ENCODE results near the gene GHSR. TPM values are rescaled to one million over a fixed set of nuclear protein-coding genes. Genes with fewer than 3 reads are reported as not detected.

GHSR gene
- total and polyA plus RNA-seq, 5 donors from 2014 or later, result not detected

- H3K27ac ChIP-seq (ENCODE audit: insufficient read depth, low read length, poor library complexity, severe bottlenecking), result no peak overlapping the region
- peaks cover 13% of the 10 kb centered on the region for H3K4me1 ChIP-seq (ENCODE audit: control insufficient read depth, insufficient read depth, low read length, poor library complexity, severe bottlenecking)
- DNase-seq, result peak in 1 of 3 donors; percentile 7
- Mint-ChIP-seq H3K9me3 (peaks cover 0 to 10% (median 2%) of the 10 kb centered on the region in 7 donors), H3K27ac (no peak overlapping the region), H3K27me3 (peaks cover 88% of the 10 kb centered on the region), H3K36me3 (no peaks in the 10 kb centered on the region), H3K4me3 (peak overlapping the region in 2 of 4 donors; percentile 10 to 75), H3K4me1 (peaks cover 14 to 33% (median 24%) of the 10 kb centered on the region in 4 donors)
- no peak for ATAC-seq (ENCODE audit: low read depth in 2 of 2)
- H3K9me3 ChIP-seq (ENCODE audit: control insufficient read depth in 2 of 2, low read length in 2 of 2), result no peaks in the 10 kb centered on the region
- no peak overlapping the region for H3K4me3 ChIP-seq (ENCODE audit: low read depth, low read length)
- no peaks in the 10 kb centered on the region for H3K36me3 ChIP-seq (ENCODE audit: control insufficient read depth, insufficient read depth, low read length)
- H3K27me3 ChIP-seq (ENCODE audit: control insufficient read depth, insufficient read depth, low read length), result peaks cover 62% of the 10 kb centered on the region
Measured at GRCh38 chr3:172449466-172450149, 1.4 kb upstream of the GHSR start.

GRCh38 chr3:172448661-172449465 lies 607 bp upstream of the GHSR start:
- H3K27ac ChIP-seq (ENCODE audit: insufficient read depth, low read length, poor library complexity, severe bottlenecking), result no peak overlapping the region
- peaks cover 83% of the 10 kb centered on the region for H3K27me3 Mint-ChIP-seq
- no peak overlapping the region for H3K4me3 ChIP-seq (ENCODE audit: low read depth, low read length)
- no peak overlapping the region for H3K27ac Mint-ChIP-seq
- H3K4me1 Mint-ChIP-seq, result peaks cover 14 to 33% (median 24%) of the 10 kb centered on the region in 4 donors
- H3K9me3 ChIP-seq (ENCODE audit: control insufficient read depth in 2 of 2, low read length in 2 of 2), result no peaks in the 10 kb centered on the region
- DNase-seq (peak in 1 of 3 donors; percentile 1), ATAC-seq (ENCODE audit: low read depth in 2 of 2) (no peak)
- H3K27me3 ChIP-seq (ENCODE audit: control insufficient read depth, insufficient read depth, low read length), result peaks cover 60% of the 10 kb centered on the region
- no peaks in the 10 kb centered on the region for H3K36me3 ChIP-seq (ENCODE audit: control insufficient read depth, insufficient read depth, low read length)
- H3K4me3 Mint-ChIP-seq, result peak overlapping the region in 3 of 4 donors; percentile 4 to 75 (median 58)
- H3K4me1 ChIP-seq (ENCODE audit: control insufficient read depth, insufficient read depth, low read length, poor library complexity, severe bottlenecking), result peaks cover 13% of the 10 kb centered on the region
- H3K9me3 Mint-ChIP-seq, result peaks cover 0 to 10% (median 2%) of the 10 kb centered on the region in 7 donors
- no peaks in the 10 kb centered on the region for H3K36me3 Mint-ChIP-seq

GRCh38 chr3:172446198-172446597 lies 2.1 kb downstream of the GHSR start:
- no peak overlapping the region for H3K4me3 Mint-ChIP-seq
- Histone ChIP-seq H3K36me3 (ENCODE audit: control insufficient read depth, insufficient read depth, low read length) (no peaks in the 10 kb centered on the region), H3K9me3 (ENCODE audit: control insufficient read depth in 2 of 2, low read length in 2 of 2) (no peaks in the 10 kb centered on the region), H3K27me3 (ENCODE audit: control insufficient read depth, insufficient read depth, low read length) (peaks cover 57% of the 10 kb centered on the region), H3K4me1 (ENCODE audit: control insufficient read depth, insufficient read depth, low read length, poor library complexity, severe bottlenecking) (peaks cover 13% of the 10 kb centered on the region), H3K4me3 (ENCODE audit: low read depth, low read length) (no peak overlapping the region), H3K27ac (ENCODE audit: insufficient read depth, low read length, poor library complexity, severe bottlenecking) (no peak overlapping the region)
- H3K9me3 Mint-ChIP-seq, result peaks cover 0 to 10% (median 2%) of the 10 kb centered on the region in 7 donors
- peaks cover 84% of the 10 kb centered on the region for H3K27me3 Mint-ChIP-seq
- H3K27ac Mint-ChIP-seq, result no peak overlapping the region
- no peaks in the 10 kb centered on the region for H3K36me3 Mint-ChIP-seq
- ATAC-seq (ENCODE audit: low read depth in 2 of 2) (no peak), DNase-seq (no peak)
- peaks cover 14 to 33% (median 24%) of the 10 kb centered on the region in 4 donors for H3K4me1 Mint-ChIP-seq

- Histone ChIP-seq H3K36me3 (ENCODE audit: control insufficient read depth, insufficient read depth, low read length) (no peaks in the 10 kb centered on the region), H3K27ac (ENCODE audit: insufficient read depth, low read length, poor library complexity, severe bottlenecking) (no peak overlapping the region), H3K27me3 (ENCODE audit: control insufficient read depth, insufficient read depth, low read length) (peaks cover 53% of the 10 kb centered on the region), H3K4me3 (ENCODE audit: low read depth, low read length) (no peak overlapping the region), H3K9me3 (ENCODE audit: control insufficient read depth in 2 of 2, low read length in 2 of 2) (no peaks in the 10 kb centered on the region), H3K4me1 (ENCODE audit: control insufficient read depth, insufficient read depth, low read length, poor library complexity, severe bottlenecking) (peaks cover 13% of the 10 kb centered on the region)
- DNase-seq (no peak), ATAC-seq (ENCODE audit: low read depth in 2 of 2) (no peak)
- Mint-ChIP-seq H3K4me1 (peaks cover 14 to 29% (median 22%) of the 10 kb centered on the region in 4 donors), H3K27ac (no peak overlapping the region), H3K27me3 (peaks cover 79% of the 10 kb centered on the region), H3K4me3 (no peak overlapping the region), H3K36me3 (no peaks in the 10 kb centered on the region), H3K9me3 (peaks cover 0 to 10% (median 2%) of the 10 kb centered on the region in 7 donors)
Measured at GRCh38 chr3:172444821-172445220, 3.4 kb downstream of the GHSR start.

GRCh38 chr3:172442606-172443005 lies 5.7 kb downstream of the GHSR start:
- no peak for ATAC-seq (ENCODE audit: low read depth in 2 of 2)
- H3K4me1 Mint-ChIP-seq, result peaks cover 5 to 9% (median 7%) of the 10 kb centered on the region in 4 donors

GRCh38 chr3:172441581-172441980 lies 6.7 kb downstream of the GHSR start:
- Histone ChIP-seq H3K36me3 (ENCODE audit: control insufficient read depth, insufficient read depth, low read length) (no peaks in the 10 kb centered on the region), H3K4me1 (ENCODE audit: control insufficient read depth, insufficient read depth, low read length, poor library complexity, severe bottlenecking) (no peaks in the 10 kb centered on the region), H3K27ac (ENCODE audit: insufficient read depth, low read length, poor library complexity, severe bottlenecking) (no peak overlapping the region), H3K27me3 (ENCODE audit: control insufficient read depth, insufficient read depth, low read length) (peaks cover 40% of the 10 kb centered on the region), H3K9me3 (ENCODE audit: control insufficient read depth in 2 of 2, low read length in 2 of 2) (no peaks in the 10 kb centered on the region), H3K4me3 (ENCODE audit: low read depth, low read length) (no peak overlapping the region)
- DNase-seq (no peak), ATAC-seq (ENCODE audit: low read depth in 2 of 2) (no peak)
- Mint-ChIP-seq H3K4me3 (no peak overlapping the region), H3K27ac (no peak overlapping the region), H3K27me3 (peaks cover 73% of the 10 kb centered on the region), H3K36me3 (no peaks in the 10 kb centered on the region), H3K9me3 (peaks cover 0 to 5% (median 0%) of the 10 kb centered on the region in 7 donors), H3K4me1 (no peaks in the 10 kb centered on the region)

More at GRCh38 chr3:172442606-172443005, 5.7 kb downstream of the GHSR start:
- Histone ChIP-seq H3K9me3 (ENCODE audit: control insufficient read depth in 2 of 2, low read length in 2 of 2) (no peaks in the 10 kb centered on the region), H3K36me3 (ENCODE audit: control insufficient read depth, insufficient read depth, low read length) (no peaks in the 10 kb centered on the region), H3K27ac (ENCODE audit: insufficient read depth, low read length, poor library complexity, severe bottlenecking) (no peak overlapping the region), H3K4me3 (ENCODE audit: low read depth, low read length) (no peak overlapping the region), H3K4me1 (ENCODE audit: control insufficient read depth, insufficient read depth, low read length, poor library complexity, severe bottlenecking) (no peaks in the 10 kb centered on the region), H3K27me3 (ENCODE audit: control insufficient read depth, insufficient read depth, low read length) (peaks cover 50% of the 10 kb centered on the region)
- H3K36me3 Mint-ChIP-seq, result no peaks in the 10 kb centered on the region
- H3K27me3 Mint-ChIP-seq, result peaks cover 79% of the 10 kb centered on the region
- no peak for DNase-seq
- no peak overlapping the region for H3K4me3 Mint-ChIP-seq
- peaks cover 0 to 5% (median 0%) of the 10 kb centered on the region in 7 donors for H3K9me3 Mint-ChIP-seq
- no peak overlapping the region for H3K27ac Mint-ChIP-seq

GRCh38 chr3:172438186-172438585 lies 10.1 kb downstream of the GHSR start:
- Histone ChIP-seq H3K4me1 (ENCODE audit: control insufficient read depth, insufficient read depth, low read length, poor library complexity, severe bottlenecking) (no peaks in the 10 kb centered on the region), H3K36me3 (ENCODE audit: control insufficient read depth, insufficient read depth, low read length) (no peaks in the 10 kb centered on the region), H3K27me3 (ENCODE audit: control insufficient read depth, insufficient read depth, low read length) (peaks cover 18% of the 10 kb centered on the region), H3K9me3 (ENCODE audit: control insufficient read depth in 2 of 2, low read length in 2 of 2) (peaks cover 0 to 4% of the 10 kb centered on the region in 2 experiments), H3K27ac (ENCODE audit: insufficient read depth, low read length, poor library complexity, severe bottlenecking) (no peak overlapping the region), H3K4me3 (ENCODE audit: low read depth, low read length) (no peak overlapping the region)
- peaks cover 66% of the 10 kb centered on the region for H3K27me3 Mint-ChIP-seq
- H3K27ac Mint-ChIP-seq, result no peak overlapping the region
- no peak for DNase-seq
- no peak overlapping the region for H3K4me3 Mint-ChIP-seq
- H3K9me3 Mint-ChIP-seq, result peaks cover 0 to 9% (median 3%) of the 10 kb centered on the region in 7 donors
- no peaks in the 10 kb centered on the region for H3K36me3 Mint-ChIP-seq
- ATAC-seq (ENCODE audit: low read depth in 2 of 2), result no peak
- no peaks in the 10 kb centered on the region for H3K4me1 Mint-ChIP-seq

Data from CD4-positive, CD25-positive, alpha-beta regulatory T cell (primary cell).